Measurements from ENCODE around the gene NBAS.

DNA sequence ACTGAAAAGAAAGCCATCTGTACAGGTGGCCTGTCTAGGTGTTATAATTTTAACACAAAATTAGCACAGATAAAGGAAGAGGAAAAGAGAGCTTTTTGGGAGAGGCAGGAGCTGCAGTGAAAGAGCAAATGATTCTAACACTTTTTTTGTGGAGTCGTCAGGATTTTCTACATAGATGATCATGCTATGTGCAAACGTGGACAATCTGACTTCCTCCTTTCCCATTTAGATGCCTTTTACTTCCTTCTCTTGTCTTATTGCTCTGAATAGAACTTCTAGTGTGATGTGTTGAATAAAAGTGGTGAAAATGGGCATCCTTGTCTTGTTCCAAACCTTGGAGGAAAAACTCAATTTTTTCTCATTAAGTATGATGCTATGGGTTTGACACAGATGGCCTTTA is 334.5 kb downstream of the NBAS start:
- TF ChIP-seq POLR2AphosphoS5 (IDR thresholded peaks at IDR 0.05; ENCODE audit: low read depth, low read length) (no peak), SIN3A (IDR thresholded peaks at IDR 0.05; ENCODE audit: borderline replicate concordance, insufficient read depth, low read length) (no peak)

Measured in PFSK-1 (cell line).